Measurements from ENCODE around the gene RBM24. TPM values are rescaled to one million over a fixed set of nuclear protein-coding genes. Genes with fewer than 3 reads are reported as not detected.

Gene RBM24
- total RNA-seq, 3 donors from 2014 or later = 2.6 to 8.3 (median 6.8) TPM

GRCh38 chr6:17278289-17279063 lies 2.7 kb upstream of the RBM24 start:
- ATAC-seq (no peak), DNase-seq (no peak)
- no peak for TF ChIP-seq CTCF (IDR thresholded peaks at IDR 0.05)
- Histone ChIP-seq H3K4me3 (no peak overlapping the region), H3K4me1 (ENCODE audit: low read depth) (no peaks in the 10 kb centered on the region), H3K36me3 (ENCODE audit: low read depth) (no peaks in the 10 kb centered on the region), H3K9me3 (no peaks in the 10 kb centered on the region)
- intact Hi-C loops (cut with DNase I, micrococcal nuclease) = no loop called here

- ATAC-seq (no peak), DNase-seq (no peak)
- no peaks in the 10 kb centered on the region for H3K4me1 ChIP-seq (ENCODE audit: low read depth)
- intact Hi-C loops (cut with DNase I, micrococcal nuclease) = loop anchor here in 1 of 2 donors (5.0 kb wide), 1 partner anchor 302 kb away; no protein-coding TSS in a partner anchor
- no peak for TF ChIP-seq CTCF (IDR thresholded peaks at IDR 0.05)
- no peak overlapping the region for H3K4me3 ChIP-seq
- no peaks in the 10 kb centered on the region for H3K36me3 ChIP-seq (ENCODE audit: low read depth)
- H3K9me3 ChIP-seq = no peaks in the 10 kb centered on the region
Measured at GRCh38 chr6:17280138-17280537, 1.0 kb upstream of the RBM24 start.

- peak; percentile 42 to 60 (median 57) for DNase-seq
- intact Hi-C loops (cut with DNase I, micrococcal nuclease) = loop anchor here in 1 of 2 donors (5.0 kb wide), 1 partner anchor 302 kb away; no protein-coding TSS in a partner anchor
- peak overlapping the region; percentile 9 for H3K4me3 ChIP-seq
- no peaks in the 10 kb centered on the region for H3K4me1 ChIP-seq (ENCODE audit: low read depth)
- H3K9me3 ChIP-seq = no peaks in the 10 kb centered on the region
- H3K36me3 ChIP-seq (ENCODE audit: low read depth) = no peaks in the 10 kb centered on the region
- TF ChIP-seq CTCF (IDR thresholded peaks at IDR 0.05) = no peak
- peak; percentile 77 for ATAC-seq
Measured at GRCh38 chr6:17280552-17281090, 540 bp upstream of the RBM24 start.

GRCh38 chr6:17281497-17282481 lies 628 bp downstream of the RBM24 start:
- peak; percentile 41 to 53 (median 52) for DNase-seq

More at GRCh38 chr6:17281497-17282481, 628 bp downstream of the RBM24 start:
- Histone ChIP-seq H3K4me3 (peak overlapping the region; percentile 35), H3K4me1 (ENCODE audit: low read depth) (no peaks in the 10 kb centered on the region), H3K9me3 (no peaks in the 10 kb centered on the region), H3K36me3 (ENCODE audit: low read depth) (no peaks in the 10 kb centered on the region)
- TF ChIP-seq CTCF (IDR thresholded peaks at IDR 0.05) = no peak
- intact Hi-C loops (cut with DNase I, micrococcal nuclease) = loop anchor here in 1 of 2 donors (5.0 kb wide), 1 partner anchor 301 kb away; no protein-coding TSS in a partner anchor
- ATAC-seq = peak; percentile 62
